ENCODE data around the gene EXOC3L1. TPM values are rescaled to one million over a fixed set of nuclear protein-coding genes. Genes with fewer than 3 reads are reported as not detected.

EXOC3L1 gene
- under 1 TPM in 3 of 6 donors, not detected in 3; 0.12 to 0.19 (median 0.15) TPM for polyA plus RNA-seq (ENCODE audit: low read depth in 6 of 6)

DNA sequence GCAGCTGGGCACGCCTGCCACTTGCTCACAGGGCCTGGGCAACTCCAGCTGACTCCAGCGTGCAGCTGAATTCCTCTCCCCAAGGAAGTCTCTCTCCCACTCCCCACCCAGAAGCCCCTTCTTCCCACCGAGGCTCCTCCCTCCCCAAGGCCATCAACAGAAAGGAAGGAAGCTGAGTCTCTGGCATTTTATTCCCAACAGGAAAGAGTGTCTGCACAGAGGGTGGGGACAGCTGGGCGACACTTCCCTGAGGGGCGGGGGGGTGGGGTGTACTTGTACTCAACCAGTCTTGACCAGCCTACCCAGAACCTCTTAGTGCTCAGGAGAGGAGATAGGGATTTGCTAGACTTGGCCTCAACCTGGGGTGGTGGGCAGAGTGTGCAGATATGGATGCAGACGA, at the start of gene EXOC3L1:
Gene EXOC3L1, minus strand, starts transcription at position 96 of the 400 bp plus-strand sequence. CDS start 460 bp downstream, outside the sequence.
- Mint-ChIP-seq H3K27me3 (peaks cover 0 to 10% (median 7%) of the 10 kb centered on the region in 3 donors), H3K27ac (no peak within 1 kb of the TSS), H3K4me3 (peak within 1 kb of the TSS in 5 of 8 donors; percentile 15 to 94 (median 59)), H3K9me3 (no peaks in the 10 kb centered on the region), H3K36me3 (no peaks in the 10 kb centered on the region), H3K4me1 (peaks cover 23 to 42% (median 35%) of the 10 kb centered on the region in 3 donors)
- DNase-seq (no peak), ATAC-seq (ENCODE audit: low read depth in 2 of 2) (no peak)

DNA sequence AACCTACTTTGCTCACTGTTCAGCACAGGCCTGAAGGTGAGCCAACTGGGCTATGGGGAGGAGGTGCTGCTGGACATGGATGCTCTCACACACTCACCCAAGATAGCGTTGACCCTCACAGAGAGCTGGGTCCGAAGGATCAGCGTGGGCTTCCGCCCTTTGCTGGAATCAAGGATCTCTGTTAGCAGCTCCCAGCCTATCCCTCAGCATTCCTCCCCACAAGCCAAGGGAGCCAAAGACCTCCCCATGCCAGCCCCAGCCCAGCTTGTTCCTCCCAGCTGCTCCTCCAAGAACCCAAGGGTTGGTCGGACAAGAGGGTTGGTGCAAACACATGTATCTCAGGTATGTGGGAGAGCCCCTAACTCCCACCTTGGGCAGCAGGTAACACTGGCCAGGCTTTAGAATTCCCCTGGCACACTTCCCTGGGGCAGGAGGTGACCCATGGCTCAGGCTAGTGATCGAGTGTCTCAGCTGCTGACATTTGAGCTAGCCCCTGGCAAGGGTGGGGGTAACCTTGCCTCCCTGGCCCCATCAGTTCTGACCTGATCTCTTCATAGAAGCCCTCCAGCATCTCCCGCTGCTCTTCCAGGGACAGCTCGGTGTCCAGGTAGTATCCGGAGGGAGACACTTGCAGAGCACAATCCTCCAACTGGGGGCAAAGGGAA, 49.0 kb upstream of the EXOC3L1 start:
- H3K27me3 Mint-ChIP-seq = no peaks in the 10 kb centered on the region
- H3K4me1 Mint-ChIP-seq = peaks cover 8 to 12% (median 11%) of the 10 kb centered on the region in 3 donors
- DNase-seq (no peak), ATAC-seq (ENCODE audit: low read depth in 2 of 2) (no peak)
- H3K9me3 Mint-ChIP-seq = peaks cover 0 to 3% (median 0%) of the 10 kb centered on the region in 7 donors
- H3K36me3 Mint-ChIP-seq = peaks cover 4 to 20% of the 10 kb centered on the region in 2 donors
- no peak overlapping the region for H3K4me3 Mint-ChIP-seq
- peak overlapping the region in 2 of 6 donors; percentile 29 to 39 for H3K27ac Mint-ChIP-seq

DNA sequence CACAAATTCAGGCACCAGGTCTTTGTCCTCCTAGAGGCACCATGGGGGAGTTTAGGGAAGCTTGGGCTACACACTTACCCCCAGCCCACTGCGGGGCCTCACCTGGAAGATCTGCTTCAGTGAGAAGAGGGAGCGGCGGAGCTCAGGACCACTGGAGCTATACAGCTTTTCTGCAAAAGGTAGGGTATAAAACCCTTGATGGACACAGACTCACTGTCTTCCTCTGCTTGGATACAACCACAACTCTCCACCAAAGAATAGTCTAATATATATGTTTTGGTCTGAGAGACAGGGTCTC, 48.3 kb upstream of the EXOC3L1 start:
- Mint-ChIP-seq H3K9me3 (peaks cover 0 to 3% (median 0%) of the 10 kb centered on the region in 7 donors), H3K4me1 (peaks cover 4 to 11% (median 10%) of the 10 kb centered on the region in 3 donors), H3K27ac (no peak overlapping the region), H3K27me3 (no peaks in the 10 kb centered on the region), H3K4me3 (no peak overlapping the region), H3K36me3 (peaks cover 4 to 20% of the 10 kb centered on the region in 2 donors)
- DNase-seq = no peak
- no peak for ATAC-seq (ENCODE audit: low read depth in 2 of 2)

GRCh38 chr16:67237396-67238277, 47.7 kb upstream of the EXOC3L1 start:
- Mint-ChIP-seq H3K4me1 (peaks cover 4 to 10% (median 10%) of the 10 kb centered on the region in 3 donors), H3K36me3 (peaks cover 4 to 20% of the 10 kb centered on the region in 2 donors), H3K9me3 (peaks cover 0 to 3% (median 0%) of the 10 kb centered on the region in 7 donors), H3K27me3 (no peaks in the 10 kb centered on the region), H3K27ac (peak overlapping the region in 1 of 6 donors; percentile 28), H3K4me3 (no peak overlapping the region)
- no peak for ATAC-seq (ENCODE audit: low read depth in 2 of 2)
- DNase-seq = no peak

- ATAC-seq (ENCODE audit: low read depth in 2 of 2) (peak; percentile 72 to 74), DNase-seq (no peak)
- Mint-ChIP-seq H3K4me1 (peaks cover 4 to 10% (median 8%) of the 10 kb centered on the region in 3 donors), H3K4me3 (peak overlapping the region in 1 of 8 donors; percentile 29), H3K36me3 (peaks cover 4 to 20% of the 10 kb centered on the region in 2 donors), H3K27me3 (no peaks in the 10 kb centered on the region), H3K27ac (no peak overlapping the region), H3K9me3 (peaks cover 0 to 3% (median 0%) of the 10 kb centered on the region in 7 donors)
Observed at GRCh38 chr16:67236563-67237395, 46.8 kb upstream of the EXOC3L1 start.

- H3K27me3 Mint-ChIP-seq = no peaks in the 10 kb centered on the region
- peak overlapping the region in 1 of 8 donors; percentile 29 for H3K4me3 Mint-ChIP-seq
- H3K27ac Mint-ChIP-seq = peak overlapping the region in 1 of 6 donors; percentile 72
- peaks cover 4 to 20% of the 10 kb centered on the region in 2 donors for H3K36me3 Mint-ChIP-seq
- no peak for DNase-seq
- peaks cover 0 to 3% (median 0%) of the 10 kb centered on the region in 7 donors for H3K9me3 Mint-ChIP-seq
- no peak for ATAC-seq (ENCODE audit: low read depth in 2 of 2)
- H3K4me1 Mint-ChIP-seq = peaks cover 4 to 6% (median 4%) of the 10 kb centered on the region in 3 donors
Observed at GRCh38 chr16:67235816-67236562, 46.1 kb upstream of the EXOC3L1 start.

GRCh38 chr16:67234180-67234597, 44.3 kb upstream of the EXOC3L1 start:
- DNase-seq (no peak), ATAC-seq (ENCODE audit: low read depth in 2 of 2) (no peak)
- H3K9me3 Mint-ChIP-seq = peaks cover 0 to 3% (median 0%) of the 10 kb centered on the region in 7 donors
- H3K27me3 Mint-ChIP-seq = no peaks in the 10 kb centered on the region
- no peak overlapping the region for H3K4me3 Mint-ChIP-seq
- H3K27ac Mint-ChIP-seq = peak overlapping the region in 1 of 6 donors; percentile 44
- H3K4me1 Mint-ChIP-seq = peaks cover 0 to 12% (median 6%) of the 10 kb centered on the region in 3 donors
- H3K36me3 Mint-ChIP-seq = peaks cover 4 to 20% of the 10 kb centered on the region in 2 donors

- Mint-ChIP-seq H3K27ac (peak overlapping the region in 1 of 6 donors; percentile 11), H3K9me3 (peaks cover 0 to 3% (median 0%) of the 10 kb centered on the region in 7 donors), H3K4me1 (peaks cover 0 to 13% (median 6%) of the 10 kb centered on the region in 3 donors), H3K4me3 (no peak overlapping the region), H3K36me3 (peaks cover 4 to 20% of the 10 kb centered on the region in 2 donors), H3K27me3 (no peaks in the 10 kb centered on the region)
- DNase-seq (no peak), ATAC-seq (ENCODE audit: low read depth in 2 of 2) (no peak)
Observed at GRCh38 chr16:67233596-67233995, 43.7 kb upstream of the EXOC3L1 start.

- DNase-seq (no peak), ATAC-seq (ENCODE audit: low read depth in 2 of 2) (no peak)
- peaks cover 0 to under 1% (median 0%) of the 10 kb centered on the region in 7 donors for H3K9me3 Mint-ChIP-seq
- H3K4me3 Mint-ChIP-seq = peak overlapping the region in 2 of 8 donors; percentile 36 to 37
- H3K36me3 Mint-ChIP-seq = peaks cover 5 to 11% of the 10 kb centered on the region in 2 donors
- H3K27me3 Mint-ChIP-seq = no peaks in the 10 kb centered on the region
- H3K4me1 Mint-ChIP-seq = peaks cover 17 to 32% (median 20%) of the 10 kb centered on the region in 3 donors
- peak overlapping the region in 2 of 6 donors; percentile 71 to 81 for H3K27ac Mint-ChIP-seq
Observed at GRCh38 chr16:67230809-67231660, 41.1 kb upstream of the EXOC3L1 start.

GRCh38 chr16:67229906-67230808, 40.2 kb upstream of the EXOC3L1 start:
- Mint-ChIP-seq H3K4me3 (peak overlapping the region in 3 of 8 donors; percentile 56 to 100 (median 98)), H3K27ac (no peak overlapping the region), H3K27me3 (no peaks in the 10 kb centered on the region), H3K9me3 (no peaks in the 10 kb centered on the region), H3K36me3 (peaks cover 3 to 7% of the 10 kb centered on the region in 2 donors), H3K4me1 (peaks cover 23 to 38% (median 28%) of the 10 kb centered on the region in 3 donors)
- DNase-seq (no peak), ATAC-seq (ENCODE audit: low read depth in 2 of 2) (no peak)

- H3K27ac Mint-ChIP-seq = no peak overlapping the region
- DNase-seq = no peak
- H3K4me3 Mint-ChIP-seq = peak overlapping the region in 6 of 8 donors; percentile 56 to 100 (median 98)
- no peaks in the 10 kb centered on the region for H3K27me3 Mint-ChIP-seq
- H3K36me3 Mint-ChIP-seq = peaks cover 3 to 7% of the 10 kb centered on the region in 2 donors
- no peak for ATAC-seq (ENCODE audit: low read depth in 2 of 2)
- no peaks in the 10 kb centered on the region for H3K9me3 Mint-ChIP-seq
- peaks cover 23 to 38% (median 28%) of the 10 kb centered on the region in 3 donors for H3K4me1 Mint-ChIP-seq
Observed at GRCh38 chr16:67228905-67229304, 39.0 kb upstream of the EXOC3L1 start.

All from naive B cell (primary cell).